Adrenal gland (tissue), 12 donors: ENCODE data around the gene TIGD4. TPM values are rescaled to one million over a fixed set of nuclear protein-coding genes. Genes with fewer than 3 reads are reported as not detected.

Source experiments
- DNase-seq, 7 donors: peaks; one replicate each; pipeline ENCODE4 v3.0.0-alpha.2; 2019 to 2020
- H3K27ac ChIP-seq, 5 donors: fragments of 200-600 bp; sonication (generic) in 4 of 5; 1 replicate in 3 of 5; 2 replicates in 2 of 5; pipeline versions ENCODE4 v1.5.1 to v1.8.0; 2016 to 2020; ENCODE audit warnings: mild to moderate bottlenecking in 1 of 5
- H3K27me3 ChIP-seq: fragments of 200-600 bp; 2 replicates; pipeline ENCODE4 v1.8.0; 2021
- H3K36me3 ChIP-seq, 2 donors: fragments of 200-600 bp; replicated peaks in 1 of 2; 1 replicate in 1 of 2; 2 replicates in 1 of 2; pipeline versions ENCODE4 v1.5.1 to v1.8.0; 2018 to 2022
- H3K4me1 ChIP-seq, 2 donors: fragments of 200-600 bp; replicated peaks in 1 of 2; 1 replicate in 1 of 2; 2 replicates in 1 of 2; pipeline versions ENCODE4 v1.5.1 to v1.8.0; 2018 to 2021
- H3K4me3 ChIP-seq, 4 donors: fragments of 200-600 bp; sonication (generic) in 3 of 4; one replicate each; pipeline ENCODE4 v1.5.1; 2016 to 2018
- H3K9me3 ChIP-seq, 3 donors: fragments of 200-600 bp; sonication (generic) in 1 of 3; replicated peaks in 1 of 3; 1 replicate in 2 of 3; 2 replicates in 1 of 3; pipeline versions ENCODE4 v1.5.1 to v1.8.0; 2016 to 2021
- POLR2A ChIP-seq, 2 donors: fragments of 450-650 bp; IDR thresholded peaks; one replicate each; pipeline ENCODE4 v1.6.1; 2017; ENCODE audit warnings: antibody characterized with exemption in 2 of 2, mild to moderate bottlenecking in 2 of 2, moderate library complexity in 1 of 2
- WGBS, 4 donors: extraction: QIAGEN DNeasy Blood & Tissue Kit in 2 of 4; methylation state at CpG; one replicate each; pipeline versions ENCODE4 v1.1.5 to v1.1.7; 2013 to 2017; 5-methylcytosine and 5-hydroxymethylcytosine counted together
- intact Hi-C, 2 donors: fragments of 100-400 bp; cut with DNase I; formaldehyde crosslinking; loops; one replicate each; pipeline versions ENCODE4 v1.14.1 to v1.15.0; 2022 to 2023
- polyA plus RNA-seq, 3 donors: library from polyadenylated mRNA; stranded (reverse); fragments of 200-250 nt in 2 of 3; fragments of 350-450 nt in 1 of 3; fragmentation: Illumina TruSeq in 1 of 3; extraction: RNeasy Lipid Tissue Mini Kit (QIAGEN cat#74804) in 1 of 3; gene quantifications; one replicate each; pipeline ENCODE4 v1.2.3, GENCODE V29; 2013 to 2014
- total RNA-seq, 9 donors: library from RNA; depleted of rRNA in 4 of 9; stranded (reverse); fragments of >200 nt in 4 of 9; fragments of 120-200 nt in 1 of 9; fragmentation: NEBNext Ultra II Directional in 1 of 9; extraction: Animal tissue kit (Norgen Biotek cat#: 25700) in 1 of 9; gene quantifications; one replicate each; pipeline versions ENCODE4 v1.1.0 to v1.2.4, GENCODE V29; 2013 to 2023
- TF ChIP-seq, protein P1 (sequence below), 6 experiments: fragments of 450-650 bp in 4 of 6; fragments of 200-600 bp in 2 of 6; sonication (generic) in 1 of 6; IDR thresholded peaks; 1 replicate in 5 of 6; 2 replicates in 1 of 6; pipeline versions ENCODE4 v1.5.1 to v1.8.0; 2016 to 2021; ENCODE audit warnings: antibody characterized with exemption in 6 of 6, mild to moderate bottlenecking in 2 of 6, moderate library complexity in 1 of 6
- donor health status: healthy with polysubstance abuse.
- donor health status: Bipolar disorder and iron deficiency.
- donor health status: DM: yes; HTN: yes; CAD: no.
- donor health status: DM: no; HTN: no; CAD: no.
- donor health status: DM: no; HTN: no; CAD: no.
- donor health status: DM: yes; HTN: yes; CAD: no.

TIGD4 gene
- total and polyA plus RNA-seq, 12 donors = 0.08 to 2.0 (median 0.34) TPM; not detected in 1

DNA sequence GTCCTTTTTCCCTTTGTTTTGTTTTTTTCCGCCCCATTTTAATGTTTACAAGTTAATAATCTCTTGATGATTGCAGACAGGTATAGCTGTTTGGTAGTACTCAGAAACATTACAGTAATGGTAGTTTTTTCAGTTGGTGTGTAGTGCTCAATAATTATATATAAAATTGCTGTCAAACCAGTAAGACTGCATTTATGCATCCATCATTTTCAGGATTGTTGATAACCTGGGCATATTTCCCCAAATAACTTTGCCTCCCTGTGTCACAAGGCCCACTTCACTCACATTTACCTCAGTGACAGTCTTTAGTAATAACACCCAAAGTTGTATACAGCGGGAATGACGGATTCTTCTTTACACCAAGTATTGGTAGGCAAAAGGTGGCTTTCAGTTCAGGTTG, 16.4 kb upstream of the TIGD4 start:
- intact Hi-C loops = no loop called here
- no peak for DNase-seq
- no peak overlapping the region for H3K27ac ChIP-seq
- peaks cover 0 to 12% of the 10 kb centered on the region in 2 donors for H3K4me1 ChIP-seq
- no peaks in the 10 kb centered on the region for H3K27me3 ChIP-seq
- H3K36me3 ChIP-seq = no peaks in the 10 kb centered on the region
- H3K4me3 ChIP-seq = no peak overlapping the region
- no peaks in the 10 kb centered on the region for H3K9me3 ChIP-seq
- TF ChIP-seq, protein P1, sequence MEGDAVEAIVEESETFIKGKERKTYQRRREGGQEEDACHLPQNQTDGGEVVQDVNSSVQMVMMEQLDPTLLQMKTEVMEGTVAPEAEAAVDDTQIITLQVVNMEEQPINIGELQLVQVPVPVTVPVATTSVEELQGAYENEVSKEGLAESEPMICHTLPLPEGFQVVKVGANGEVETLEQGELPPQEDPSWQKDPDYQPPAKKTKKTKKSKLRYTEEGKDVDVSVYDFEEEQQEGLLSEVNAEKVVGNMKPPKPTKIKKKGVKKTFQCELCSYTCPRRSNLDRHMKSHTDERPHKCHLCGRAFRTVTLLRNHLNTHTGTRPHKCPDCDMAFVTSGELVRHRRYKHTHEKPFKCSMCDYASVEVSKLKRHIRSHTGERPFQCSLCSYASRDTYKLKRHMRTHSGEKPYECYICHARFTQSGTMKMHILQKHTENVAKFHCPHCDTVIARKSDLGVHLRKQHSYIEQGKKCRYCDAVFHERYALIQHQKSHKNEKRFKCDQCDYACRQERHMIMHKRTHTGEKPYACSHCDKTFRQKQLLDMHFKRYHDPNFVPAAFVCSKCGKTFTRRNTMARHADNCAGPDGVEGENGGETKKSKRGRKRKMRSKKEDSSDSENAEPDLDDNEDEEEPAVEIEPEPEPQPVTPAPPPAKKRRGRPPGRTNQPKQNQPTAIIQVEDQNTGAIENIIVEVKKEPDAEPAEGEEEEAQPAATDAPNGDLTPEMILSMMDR (IDR thresholded peaks at IDR 0.05) = no peak
- no peak for TF ChIP-seq POLR2A (IDR thresholded peaks at IDR 0.05)
- WGBS, 4 donors = 93 to 100% (median 97%) methylated on average over 3 of the region's 3 CpGs

DNA sequence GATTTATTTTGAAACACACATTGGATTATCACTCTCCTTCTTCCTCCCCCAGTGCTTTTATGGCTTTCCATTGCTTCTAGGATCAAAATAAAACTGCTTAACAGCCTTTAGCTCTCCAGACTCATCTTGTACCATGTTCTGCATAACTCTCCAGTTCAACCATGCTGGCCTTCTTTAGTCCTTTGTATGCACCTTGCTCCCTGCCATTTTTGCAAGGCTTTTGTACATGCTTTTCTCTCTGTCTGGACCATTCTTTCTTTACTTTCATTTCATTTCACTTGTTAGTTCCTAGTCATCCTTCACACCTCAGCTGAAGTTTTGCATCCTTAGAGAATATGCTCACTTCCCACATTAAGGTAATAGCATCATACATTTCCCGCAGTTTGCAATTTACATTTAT, 7.1 kb upstream of the TIGD4 start:
- Histone ChIP-seq H3K36me3 (no peaks in the 10 kb centered on the region), H3K27ac (no peak overlapping the region), H3K4me1 (peaks cover 3 to 31% of the 10 kb centered on the region in 2 donors), H3K27me3 (no peaks in the 10 kb centered on the region), H3K4me3 (no peak overlapping the region), H3K9me3 (no peaks in the 10 kb centered on the region)
- 93 to 100% (median 97%) methylated on average over 1 of the region's 1 CpG for WGBS, 4 donors
- intact Hi-C loops = no loop called here
- no peak for DNase-seq
- TF ChIP-seq, protein P1 (IDR thresholded peaks at IDR 0.05) = no peak
- TF ChIP-seq POLR2A (IDR thresholded peaks at IDR 0.05) = no peak

DNA sequence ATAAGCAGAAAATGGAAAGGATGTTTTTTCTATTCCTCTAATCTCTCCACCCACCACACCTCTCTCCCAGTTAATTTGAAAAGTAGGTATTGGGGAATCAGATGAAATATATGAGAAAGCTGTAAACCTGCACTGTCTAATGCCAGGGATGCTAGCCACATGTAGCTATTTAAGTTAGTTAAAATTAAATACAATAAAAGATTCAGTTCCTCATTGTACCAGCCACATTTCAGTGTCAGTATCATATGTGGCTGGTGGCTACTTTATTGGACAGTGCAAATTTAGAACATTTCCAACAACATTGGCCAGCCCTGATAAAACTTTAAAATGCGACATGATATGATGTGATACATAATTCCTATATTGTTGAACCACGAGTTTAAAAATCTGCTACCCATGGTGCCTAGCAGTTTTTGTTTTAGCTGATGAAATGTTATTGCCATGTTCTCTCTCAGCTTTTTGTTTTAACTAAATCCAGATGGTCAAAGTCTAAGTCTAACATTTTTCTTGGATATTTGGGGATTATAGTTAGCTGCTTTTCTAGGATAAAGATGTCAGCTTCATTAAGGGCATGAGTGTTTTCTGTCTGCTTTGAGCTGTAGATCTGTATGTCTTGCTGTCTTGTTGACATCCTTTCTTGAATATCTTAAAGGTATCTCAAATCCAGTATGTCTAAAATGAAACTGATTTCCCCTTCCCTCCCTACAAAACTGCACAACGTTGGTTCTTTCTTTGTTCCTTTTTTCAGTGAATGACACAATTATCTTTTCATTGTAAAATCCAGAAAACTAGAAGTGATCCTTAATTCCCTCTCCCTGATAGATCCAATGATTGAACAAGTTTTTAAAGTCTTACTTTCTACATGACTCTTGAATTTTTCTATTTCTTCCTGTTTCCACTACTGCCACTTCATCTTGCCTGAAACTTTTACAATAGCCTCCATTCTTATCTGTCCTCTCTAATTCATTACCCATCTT, 6.4 kb upstream of the TIGD4 start:
- no peaks in the 10 kb centered on the region for H3K9me3 ChIP-seq
- peaks cover 4 to 38% of the 10 kb centered on the region in 2 donors for H3K4me1 ChIP-seq
- no peaks in the 10 kb centered on the region for H3K27me3 ChIP-seq
- H3K4me3 ChIP-seq = no peak overlapping the region
- H3K36me3 ChIP-seq = no peaks in the 10 kb centered on the region
- TF ChIP-seq POLR2A (IDR thresholded peaks at IDR 0.05) = no peak
- TF ChIP-seq, protein P1 (IDR thresholded peaks at IDR 0.05) = no peak
- no peak overlapping the region for H3K27ac ChIP-seq
- no peak for DNase-seq
- intact Hi-C loops = no loop called here
- WGBS, 4 donors = 57 to 70% (median 67%) methylated on average over 3 of the region's 3 CpGs

DNA sequence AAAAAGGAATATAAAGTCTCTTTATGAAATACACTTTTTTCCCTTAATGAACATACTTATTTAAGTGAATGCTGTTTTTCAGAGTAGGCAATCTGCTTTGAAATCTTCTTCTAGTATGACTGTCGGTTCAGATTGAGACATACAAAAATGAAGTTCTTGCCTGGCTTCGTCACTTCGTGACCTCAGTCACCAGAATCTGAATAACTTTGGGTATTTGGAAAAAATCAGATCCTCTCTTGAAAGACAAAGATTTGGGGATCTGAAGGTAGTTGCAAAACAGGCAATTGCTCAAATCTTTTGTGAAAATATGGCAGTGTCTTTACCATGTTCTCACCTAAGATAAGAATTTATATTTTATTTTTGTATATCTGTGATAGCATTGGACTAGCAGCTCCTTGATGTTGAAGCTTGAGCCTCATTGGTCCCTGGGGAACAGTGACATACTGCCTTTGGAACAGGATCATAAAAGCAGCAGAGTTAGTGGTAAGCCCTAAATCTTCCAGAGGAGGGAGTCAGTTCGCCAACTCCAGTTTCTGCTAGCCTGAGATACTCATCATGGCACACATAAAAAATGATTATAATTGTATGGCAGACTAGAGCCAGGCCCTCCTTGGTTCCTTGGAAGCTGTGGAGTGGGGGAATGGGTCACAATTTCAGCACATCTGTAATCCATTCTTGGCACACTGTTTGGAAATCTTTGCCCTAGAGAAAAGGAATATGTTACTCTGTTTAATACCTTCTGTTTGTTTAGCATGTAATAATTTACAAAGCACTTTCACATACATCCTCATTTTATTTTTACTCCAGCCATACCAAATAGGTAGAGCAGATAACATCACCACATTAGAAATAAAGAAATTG, 5.2 kb upstream of the TIGD4 start:
- 79 to 89% (median 83%) methylated on average over 4 of the region's 4 CpGs for WGBS, 4 donors
- intact Hi-C loops = loop anchor here in 1 of 2 donors (5.0 kb wide), 1 partner anchor 303 kb away; no protein-coding TSS in a partner anchor
- Histone ChIP-seq H3K4me1 (peaks cover 6 to 31% of the 10 kb centered on the region in 2 donors), H3K9me3 (no peaks in the 10 kb centered on the region), H3K4me3 (no peak overlapping the region), H3K27ac (no peak overlapping the region), H3K36me3 (no peaks in the 10 kb centered on the region), H3K27me3 (no peaks in the 10 kb centered on the region)
- no peak for DNase-seq
- TF ChIP-seq, protein P1 (IDR thresholded peaks at IDR 0.05) = no peak
- TF ChIP-seq POLR2A (IDR thresholded peaks at IDR 0.05) = no peak
